H1 (cell line): Measurements from ENCODE around the gene SLC13A4. TPM values are rescaled to one million over a fixed set of nuclear protein-coding genes. Genes with fewer than 3 reads are reported as not detected.

ENCODE experiments used
- CTCF ChIA-PET: fragments of 300-600 bp; sonication (Branson Sonifier 250); formaldehyde crosslinking; loops from one replicate; lab custom pipeline; 2021; ENCODE audit not compliant: partially characterized antibody; lab: Charles Lee
- POLR2A ChIA-PET: fragments of 300-600 bp; sonication (Branson Sonifier 250); formaldehyde crosslinking; loops from one replicate; lab custom pipeline; 2021; ENCODE audit warnings: inconsistent platforms; ENCODE audit not compliant: partially characterized antibody; lab: Charles Lee
- DNase-seq, 2 experiments: peaks; one replicate each; pipeline versions ENCODE4 v3.0.0 to v3.0.0-alpha.2; 2010 to 2022; ENCODE audit warnings: low spot score in 2 of 2, low read depth in 1 of 2, mixed read lengths in 1 of 2
- FAIRE-seq: peaks from 2 replicates; lab custom pipeline; 2011; peaks lifted over from hg19 to GRCh38; lab: Jason Lieb, UNC
- H2AFZ ChIP-seq: 2 replicates; pipeline ENCODE4 v1.8.1; 2012; ENCODE audit warnings: low read length, inconsistent platforms
- H2AK5ac ChIP-seq: 2 replicates; pipeline ENCODE4 v1.6.1; 2013; ENCODE audit warnings: low read depth, low read length
- H2BK120ac ChIP-seq: replicated peaks from 2 replicates; pipeline ENCODE3; 2013; ENCODE audit warnings: low read depth, low read length, inconsistent platforms
- H2BK12ac ChIP-seq: 2 replicates; pipeline ENCODE4 v1.6.1; 2013; ENCODE audit warnings: low read depth, low read length
- H2BK15ac ChIP-seq: 2 replicates; pipeline ENCODE4 v1.6.1; 2013; ENCODE audit warnings: low read length
- H2BK20ac ChIP-seq: 2 replicates; pipeline ENCODE4 v1.6.1; 2013; ENCODE audit warnings: low read length
- H2BK5ac ChIP-seq: 2 replicates; pipeline ENCODE4 v1.6.1; 2013; ENCODE audit warnings: low read depth, low read length
- H3K14ac ChIP-seq: 2 replicates; pipeline ENCODE4 v1.6.1; 2013; ENCODE audit warnings: inconsistent platforms; ENCODE audit not compliant: insufficient read length
- H3K18ac ChIP-seq: 2 replicates; pipeline ENCODE4 v1.6.1; 2013; ENCODE audit warnings: low read length; ENCODE audit errors: extremely low read depth
- H3K23ac ChIP-seq: 2 replicates; pipeline ENCODE4 v1.6.1; 2013; ENCODE audit warnings: inconsistent platforms; ENCODE audit not compliant: insufficient read length
- H3K23me2 ChIP-seq: 2 replicates; pipeline ENCODE4 v1.6.1; 2013; ENCODE audit warnings: low read depth, low read length
- H3K27ac ChIP-seq: 2 replicates; pipeline ENCODE4 v1.6.1; 2011; ENCODE audit warnings: low read depth, low read length, inconsistent platforms
- H3K27me3 ChIP-seq, 4 experiments: replicated peaks in 1 of 4; 1 replicate in 1 of 4; 2 replicates in 3 of 4; pipeline versions ENCODE4 v1.6.1 to v1.8.1; 2011 to 2013; ENCODE audit warnings: low read length in 3 of 4, mild to moderate bottlenecking in 3 of 4, inconsistent platforms in 2 of 4, mixed read lengths in 2 of 4, moderate library complexity in 1 of 4; ENCODE audit not compliant: control insufficient read depth in 3 of 4, insufficient read depth in 3 of 4; ENCODE audit errors: extremely low read depth in 1 of 4
- H3K36me3 ChIP-seq, 4 experiments: 2 replicates each; pipeline versions ENCODE4 v1.6.1 to v1.8.1; 2011 to 2013; ENCODE audit warnings: mild to moderate bottlenecking in 4 of 4, low read length in 3 of 4, moderate library complexity in 2 of 4, control low read depth in 1 of 4, inconsistent platforms in 1 of 4; ENCODE audit not compliant: insufficient read depth in 4 of 4, control insufficient read depth in 2 of 4
- H3K4ac ChIP-seq: replicated peaks from 2 replicates; pipeline ENCODE3; 2013; ENCODE audit warnings: low read length, low read depth, mixed read lengths, inconsistent platforms; ENCODE audit not compliant: insufficient read length
- H3K4me1 ChIP-seq, 4 experiments: replicated peaks in 1 of 4; 1 replicate in 1 of 4; 2 replicates in 3 of 4; pipeline versions ENCODE4 v1.6.1 to v1.8.1; 2011 to 2013; ENCODE audit warnings: low read length in 3 of 4, inconsistent platforms in 2 of 4, mixed read lengths in 1 of 4; ENCODE audit not compliant: insufficient read depth in 4 of 4, control insufficient read depth in 3 of 4
- H3K4me2 ChIP-seq, 2 experiments: 2 replicates each; pipeline versions ENCODE4 v1.6.1 to v1.8.1; 2011 to 2013; ENCODE audit warnings: low read depth in 2 of 2, low read length in 2 of 2, control low read depth in 1 of 2, inconsistent platforms in 1 of 2, mild to moderate bottlenecking in 1 of 2; ENCODE audit not compliant: insufficient read depth in 1 of 2
- H3K4me3 ChIP-seq, 4 experiments: fragments of 200-600, 300-600 bp in 1 of 4; sonication (generic), shearing (Covaris generic), sonication (Bioruptor Twin) in 1 of 4; 2 replicates each; pipeline versions ENCODE4 v1.5.1 to v1.8.1; 2011 to 2016; ENCODE audit warnings: low read length in 4 of 4, low read depth in 3 of 4, control low read depth in 2 of 4, inconsistent platforms in 2 of 4, mild to moderate bottlenecking in 2 of 4, mixed read lengths in 1 of 4, moderate library complexity in 1 of 4; ENCODE audit not compliant: insufficient read depth in 2 of 4; ENCODE audit errors: extremely low read depth in 1 of 4
- H3K56ac ChIP-seq: replicated peaks from 2 replicates; pipeline ENCODE3; 2013; ENCODE audit warnings: low read depth, mild to moderate bottlenecking, mixed read lengths, low read length, inconsistent platforms; ENCODE audit not compliant: insufficient read length
- H3K79me1 ChIP-seq: 2 replicates; pipeline ENCODE4 v1.6.1; 2013; ENCODE audit warnings: low read depth, low read length, control low read depth
- H3K79me2 ChIP-seq, 2 experiments: 2 replicates each; pipeline versions ENCODE4 v1.6.1 to v1.8.1; 2012 to 2013; ENCODE audit warnings: low read length in 2 of 2, mild to moderate bottlenecking in 2 of 2, inconsistent platforms in 1 of 2; ENCODE audit not compliant: insufficient read depth in 2 of 2, control insufficient read depth in 1 of 2
- H3K9ac ChIP-seq, 4 experiments: replicated peaks in 1 of 4; 1 replicate in 1 of 4; 2 replicates in 3 of 4; pipeline versions ENCODE4 v1.6.1 to v1.8.1; 2011 to 2013; ENCODE audit warnings: low read depth in 3 of 4, low read length in 3 of 4, control low read depth in 2 of 4, mild to moderate bottlenecking in 2 of 4, moderate library complexity in 2 of 4, inconsistent platforms in 1 of 4; ENCODE audit errors: extremely low read depth in 1 of 4
- H3K9me3 ChIP-seq, 2 experiments: 2 replicates each; pipeline versions ENCODE4 v1.6.1 to v1.8.1; 2012 to 2013; ENCODE audit warnings: mild to moderate bottlenecking in 2 of 2, moderate library complexity in 2 of 2, control low read depth in 1 of 2, inconsistent platforms in 1 of 2, low read depth in 1 of 2, low read length in 1 of 2, mixed read lengths in 1 of 2; ENCODE audit not compliant: insufficient read depth in 2 of 2
- H4K20me1 ChIP-seq, 2 experiments: replicated peaks in 1 of 2; 2 replicates each; pipeline versions ENCODE3 to v1.8.1; 2011 to 2013; ENCODE audit warnings: inconsistent platforms in 2 of 2, low read length in 2 of 2, mild to moderate bottlenecking in 1 of 2; ENCODE audit not compliant: insufficient read depth in 2 of 2, control insufficient read depth in 1 of 2
- H4K5ac ChIP-seq: 2 replicates; pipeline ENCODE4 v1.6.1; 2013; ENCODE audit warnings: low read length, low read depth, mixed read lengths, inconsistent platforms; ENCODE audit not compliant: insufficient read length
- H4K8ac ChIP-seq: 2 replicates; pipeline ENCODE4 v1.8.0; 2013; ENCODE audit warnings: mild to moderate bottlenecking, moderate library complexity, low read length, inconsistent platforms; ENCODE audit not compliant: insufficient read depth; ENCODE audit errors: extremely low read depth
- H4K91ac ChIP-seq: replicated peaks from 2 replicates; pipeline ENCODE3; 2013; ENCODE audit warnings: low read length, mixed read lengths, inconsistent platforms; ENCODE audit not compliant: insufficient read length
- CREB1 ChIP-seq: IDR thresholded peaks from 2 replicates; pipeline ENCODE4 v1.6.1; 2012; ENCODE audit warnings: inconsistent platforms
- KDM4A ChIP-seq: IDR thresholded peaks from one replicate; pipeline ENCODE4 v1.7.1; 2012; ENCODE audit warnings: low read depth, mild to moderate bottlenecking, moderate library complexity, low read length, inconsistent platforms; ENCODE audit not compliant: severe bottlenecking
- PHF8 ChIP-seq: fragments of 200-600 bp; sonication (generic); conservative IDR thresholded peaks from 2 replicates; pipeline ENCODE4 v1.7.1; 2012; ENCODE audit warnings: low read depth, mild to moderate bottlenecking, inconsistent platforms, low read length, moderate library complexity
- POLR2A ChIP-seq, 2 experiments: IDR thresholded peaks; 1 replicate in 1 of 2; 2 replicates in 1 of 2; pipeline ENCODE4 v1.6.1; 2011; ENCODE audit warnings: low read depth in 2 of 2, low read length in 2 of 2, mild to moderate bottlenecking in 2 of 2; ENCODE audit errors: control extremely low read depth in 1 of 2
- POU5F1 ChIP-seq: IDR thresholded peaks from 2 replicates; pipeline ENCODE4 v1.6.1; 2011; ENCODE audit warnings: low read depth, mild to moderate bottlenecking, low read length, moderate library complexity
- RAD21 ChIP-seq, 2 experiments: IDR thresholded peaks in 1 of 2; conservative IDR thresholded peaks in 1 of 2; 2 replicates each; pipeline ENCODE4 v1.6.1; 2011; ENCODE audit warnings: low read depth in 2 of 2, low read length in 2 of 2, improper control_type of control experiment in 1 of 2, inconsistent platforms in 1 of 2, mild to moderate bottlenecking in 1 of 2, moderate library complexity in 1 of 2
- RFX5 ChIP-seq: IDR thresholded peaks from 2 replicates; pipeline ENCODE4 v1.6.1; 2011; ENCODE audit warnings: low read depth, low read length, improper control_type of control experiment, borderline replicate concordance
- WGBS, 2 experiments: shearing (Covaris generic) in 1 of 2; methylation state at CpG; one replicate each; pipeline versions ENCODE4 v1.1.6 to v1.1.7; 2013 to 2015; ENCODE audit warnings: low lambda C conversion rate in 2 of 2, mixed read lengths in 2 of 2, inconsistent platforms in 1 of 2, low coverage in 1 of 2, missing lambda C conversion rate in 1 of 2; ENCODE audit not compliant: insufficient replicate concordance in 2 of 2, insufficient coverage in 1 of 2, insufficient read length in 1 of 2; ENCODE audit errors: extremely low coverage in 1 of 2, missing lambda C conversion rate in 1 of 2; 5-methylcytosine and 5-hydroxymethylcytosine counted together
- polyA plus RNA-seq, 7 experiments: library from polyadenylated mRNA; depleted of rRNA in 3 of 7; stranded (reverse) in 5 of 7; unstranded in 2 of 7; fragments of >200 nt in 5 of 7; fragments of 200-250 nt in 2 of 7; gene quantifications; 1 replicate in 5 of 7; 2 replicates in 1 of 7; 4 replicates in 1 of 7; pipeline versions ENCODE4 v1.2.1 to v1.2.3, GENCODE V29; 2011 to 2013; ENCODE audit warnings: missing spikeins in 2 of 7, mixed read lengths in 2 of 7
- total RNA-seq: library from RNA; stranded (reverse); fragmentation: NEBNext Ultra II Directional; extraction: Animal tissue kit (Norgen Biotek cat#: 25700); gene quantifications from 2 replicates; pipeline ENCODE4 v1.2.1, GENCODE V29; 2021

The SLC13A4 gene
- total and polyA plus RNA-seq, 2 of the 8 experiments (the other 6 are each of a cell fraction or from before 2014, with no cell fraction given): 3.9 to 7.5 TPM

- H2AFZ ChIP-seq: no peak overlapping the region
- H4K20me1 ChIP-seq: no peaks in the 10 kb centered on the region
- FAIRE-seq: no peak
- no peak overlapping the region for H2BK5ac ChIP-seq
- H4K8ac ChIP-seq: no peak overlapping the region
- H3K27me3 ChIP-seq: no peaks in the 10 kb centered on the region
- 81% methylated on average over 8 of the region's 8 CpGs; no CpG with 5 or more reads in 1 of the 2 experiments for WGBS, 2 experiments
- no peak overlapping the region for H4K5ac ChIP-seq
- H2AK5ac ChIP-seq: no peak overlapping the region
- H3K9ac ChIP-seq: no peak overlapping the region
- H2BK12ac ChIP-seq: no peak overlapping the region
- no peak overlapping the region for H2BK15ac ChIP-seq
- H3K79me2 ChIP-seq: no peaks in the 10 kb centered on the region
- no peak overlapping the region for H3K14ac ChIP-seq
- no peak overlapping the region for H3K27ac ChIP-seq
- no peaks in the 10 kb centered on the region for H3K79me1 ChIP-seq
- H3K23ac ChIP-seq: no peak overlapping the region
- H3K56ac ChIP-seq: no peak overlapping the region
- no peak overlapping the region for H2BK20ac ChIP-seq
- H3K4me2 ChIP-seq: no peak overlapping the region
- no peak overlapping the region for H2BK120ac ChIP-seq
- peaks cover 0 to 10% (median 0%) of the 10 kb centered on the region in 4 experiments; a peak in 2 of 7 replicates for H3K4me1 ChIP-seq
- ChIA-PET POLR2A (interaction anchor here (0.5 kb wide), 1 partner anchor 140 kb away, joined by 3 read pairs; no protein-coding TSS in a partner anchor), CTCF (interaction anchor here (0.6 to 5.5 kb wide), 10 partner anchors 10 to 350 kb away, joined by 3 to 26 read pairs (median 4); partner anchors contain the start of gene SLC13A4)
- no peaks in the 10 kb centered on the region for H3K23me2 ChIP-seq
- H3K4ac ChIP-seq: no peak overlapping the region
- no peaks in the 10 kb centered on the region for H3K9me3 ChIP-seq
- TF ChIP-seq CREB1 (no peak), POLR2A (IDR thresholded peaks at IDR 0.05; ENCODE audit: control extremely low read depth in 1 of 2, low read depth in 2 of 2, low read length in 2 of 2) (no peak), RFX5 (no peak), KDM4A (no peak), RAD21 (IDR thresholded peaks at IDR 0.05 in 1 of 2, conservative IDR thresholded peaks at IDR 0.05 in 1 of 2; ENCODE audit: low read depth in 2 of 2, low read length in 2 of 2) (peak; percentile 24 to 28; a peak in 2 of 4 replicates), POU5F1 (no peak), PHF8 (no peak)
- no peaks in the 10 kb centered on the region for H3K36me3 ChIP-seq
- H3K4me3 ChIP-seq: no peak overlapping the region
- DNase-seq: no peak
- no peak overlapping the region for H4K91ac ChIP-seq
- H3K18ac ChIP-seq: no peak overlapping the region; the same call in 1 of the 2 replicates
Measured at GRCh38 chr7:135772639-135773222, 44.7 kb upstream of the SLC13A4 start.
